WTC11 (cell line): ENCODE measurements around the gene TTC39A. TPM values are rescaled to one million over a fixed set of nuclear protein-coding genes. Genes with fewer than 3 reads are reported as not detected.
"Not testable (repeated sequence)": the region's sequence is repeated elsewhere in the genome, so short reads cannot be mapped to it uniquely, and the experiment has no call there.

ENCODE experiments used
- ATAC-seq: fragments of 200-7000 bp; cut with Tn5 transposase; 2 replicates; pipeline ENCODE4 v1.10.0; 2021; ENCODE audit warnings: mild to moderate bottlenecking, moderate library complexity
- CTCF ChIA-PET: fragments of 300-600 bp; sonication (Branson Sonifier 250); formaldehyde crosslinking; loops from one replicate; lab custom pipeline; 2021; ENCODE audit warnings: antibody characterized with exemption; lab: Charles Lee
- POLR2A ChIA-PET: fragments of 350-600 bp; sonication (Branson Sonifier 250); formaldehyde crosslinking; loops from one replicate; lab custom pipeline; 2021; ENCODE audit warnings: antibody characterized with exemption; lab: Charles Lee
- DNase-seq: peaks from one replicate; pipeline ENCODE4 v3.0.0; 2021; ENCODE audit warnings: low spot score
- H3K27ac Mint-ChIP-seq: 2 replicates; pipeline ENCODE4 v1.8.0; 2021; ENCODE audit warnings: mixed read lengths
- H3K27me3 Mint-ChIP-seq: 2 replicates; pipeline ENCODE4 v1.8.0; 2021; ENCODE audit warnings: low read depth, mild to moderate bottlenecking, moderate library complexity, mixed read lengths
- H3K36me3 Mint-ChIP-seq: 2 replicates; pipeline ENCODE4 v1.8.0; 2021; ENCODE audit warnings: mixed read lengths
- H3K4me1 Mint-ChIP-seq: 2 replicates; pipeline ENCODE4 v1.8.0; 2022; ENCODE audit warnings: mixed read lengths
- H3K4me3 Mint-ChIP-seq: 2 replicates; pipeline ENCODE4 v1.8.0; 2021; ENCODE audit warnings: mild to moderate bottlenecking, moderate library complexity, mixed read lengths
- H3K9me3 Mint-ChIP-seq: 2 replicates; pipeline ENCODE4 v1.8.0; 2021; ENCODE audit warnings: mixed read lengths
- HMGA2 ChIP-seq: fragments of 250-450 bp; sonication (Bioruptor Pico); IDR thresholded peaks from 2 replicates; pipeline ENCODE4 v1.4.0; 2021; ENCODE audit warnings: mild to moderate bottlenecking, moderate library complexity
- MYBL2 ChIP-seq: sonication (generic); formaldehyde crosslinking; IDR thresholded peaks from 2 replicates; pipeline ENCODE4 v1.8.1; 2023; ENCODE audit warnings: mild to moderate bottlenecking, moderate library complexity, missing genetic modification reagents
- NR2C2 ChIP-seq: sonication (generic); formaldehyde crosslinking; IDR thresholded peaks from 2 replicates; pipeline ENCODE4 v1.8.0; 2022; ENCODE audit warnings: mild to moderate bottlenecking, missing genetic modification reagents
- RELA ChIP-seq: sonication (generic); formaldehyde crosslinking; IDR thresholded peaks from 2 replicates; pipeline ENCODE4 v1.8.1; 2022; ENCODE audit warnings: missing genetic modification reagents, mild to moderate bottlenecking, borderline replicate concordance
- ZNF138 ChIP-seq: sonication (generic); formaldehyde crosslinking; conservative IDR thresholded peaks from 2 replicates; pipeline ENCODE4 v1.8.1; 2022; ENCODE audit warnings: mild to moderate bottlenecking, moderate library complexity, missing genetic modification reagents
- total RNA-seq: library from RNA; stranded (reverse); gene quantifications from 3 replicates; pipeline ENCODE4 v1.2.3, GENCODE V29; 2021
- TF ChIP-seq, protein P1 (sequence below): fragments of 250-450 bp; sonication (Bioruptor Pico); IDR thresholded peaks from 2 replicates; pipeline ENCODE4 v1.9.0; 2021; ENCODE audit warnings: mild to moderate bottlenecking
- TF ChIP-seq, protein P2 (sequence below): fragments of 250-450 bp; sonication (Bioruptor Pico); IDR thresholded peaks from 2 replicates; pipeline ENCODE4 v2.1.2; 2022; ENCODE audit warnings: mild to moderate bottlenecking, moderate library complexity
- TF ChIP-seq, protein P3 (sequence below): sonication (generic); formaldehyde crosslinking; conservative IDR thresholded peaks from 2 replicates; pipeline ENCODE4 v1.8.1; 2022; ENCODE audit warnings: mild to moderate bottlenecking, missing genetic modification reagents
- TF ChIP-seq, protein P4 (sequence below): sonication (generic); formaldehyde crosslinking; IDR thresholded peaks from 2 replicates; pipeline ENCODE4 v1.8.0; 2022; ENCODE audit warnings: missing genetic modification reagents
- TF ChIP-seq, protein P5 (sequence below): sonication (generic); formaldehyde crosslinking; IDR thresholded peaks from 2 replicates; pipeline ENCODE4 v1.8.1; 2023; ENCODE audit warnings: mild to moderate bottlenecking, moderate library complexity, missing genetic modification reagents
- TF ChIP-seq, protein P6 (sequence below): sonication (generic); formaldehyde crosslinking; IDR thresholded peaks from 2 replicates; pipeline ENCODE4 v1.8.1; 2022; ENCODE audit warnings: mild to moderate bottlenecking, missing genetic modification reagents, moderate library complexity, borderline replicate concordance

TTC39A gene
- total RNA-seq, 1 experiment from 2014 or later, result 3.4 TPM

DNA sequence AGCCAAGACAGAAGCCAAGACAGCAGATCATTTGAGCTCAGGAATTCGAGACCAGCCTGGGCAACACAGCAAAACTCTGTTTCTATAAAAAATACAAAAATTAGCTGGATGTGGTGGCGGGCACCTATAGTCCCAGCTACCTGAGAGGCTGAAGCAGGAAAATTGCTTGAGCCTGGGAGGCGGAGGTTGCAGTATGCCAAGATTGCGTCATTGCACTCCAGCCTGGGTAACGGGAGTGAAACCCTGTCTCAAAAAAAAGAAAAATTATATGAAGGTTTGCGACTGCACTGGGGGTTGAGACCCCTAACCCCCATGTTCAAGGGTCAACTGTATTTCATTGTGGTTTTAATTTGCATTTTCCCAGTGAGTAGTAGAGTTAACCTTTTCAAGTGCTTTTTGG, 78.0 kb downstream of the TTC39A start:
- H3K4me1 Mint-ChIP-seq, result no peaks in the 10 kb centered on the region; the same call in 1 of the 2 replicates
- CTCF ChIA-PET, result no interaction called here
- no peak overlapping the region for H3K4me3 Mint-ChIP-seq
- H3K9me3 Mint-ChIP-seq, result no peaks in the 10 kb centered on the region
- no peaks in the 10 kb centered on the region for H3K27me3 Mint-ChIP-seq
- H3K27ac Mint-ChIP-seq, result no peak overlapping the region
- TF ChIP-seq HMGA2 (no peak), RELA (no peak), MYBL2 (CRISPR knock-in tag) (no peak)
- no peaks in the 10 kb centered on the region for H3K36me3 Mint-ChIP-seq
- POLR2A ChIA-PET, result interaction anchor here (0.6 kb wide), 1 partner anchor 539 kb away, joined by 6 read pairs; no protein-coding TSS in a partner anchor
- DNase-seq (no peak), ATAC-seq (no peak)

DNA sequence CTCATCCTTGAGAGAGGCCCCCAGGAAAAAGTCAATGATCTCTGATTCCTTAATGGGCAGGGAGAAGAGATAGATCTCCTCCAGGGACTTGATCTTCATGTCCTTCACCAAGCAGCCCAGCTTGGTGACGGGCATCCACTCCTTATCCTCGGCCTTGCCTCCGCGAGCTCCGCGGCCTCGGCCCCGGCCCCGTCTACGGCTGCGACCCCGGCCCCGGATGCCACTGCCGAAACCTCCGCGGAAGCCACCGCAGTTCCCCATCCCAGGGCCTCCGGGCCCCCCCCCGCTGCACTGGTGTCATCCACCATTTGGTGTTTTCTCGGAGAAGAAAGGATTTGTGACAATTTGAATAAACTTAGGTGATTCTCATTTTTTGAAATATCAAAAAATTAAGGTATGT, 79.2 kb downstream of the TTC39A start:
- ATAC-seq, DNase-seq, POLR2A ChIA-PET, H3K27me3 Mint-ChIP-seq, H3K9me3 Mint-ChIP-seq, H3K36me3 Mint-ChIP-seq, CTCF ChIA-PET, H3K4me1 Mint-ChIP-seq, H3K4me3 Mint-ChIP-seq, H3K27ac Mint-ChIP-seq: not testable (repeated sequence)

DNA sequence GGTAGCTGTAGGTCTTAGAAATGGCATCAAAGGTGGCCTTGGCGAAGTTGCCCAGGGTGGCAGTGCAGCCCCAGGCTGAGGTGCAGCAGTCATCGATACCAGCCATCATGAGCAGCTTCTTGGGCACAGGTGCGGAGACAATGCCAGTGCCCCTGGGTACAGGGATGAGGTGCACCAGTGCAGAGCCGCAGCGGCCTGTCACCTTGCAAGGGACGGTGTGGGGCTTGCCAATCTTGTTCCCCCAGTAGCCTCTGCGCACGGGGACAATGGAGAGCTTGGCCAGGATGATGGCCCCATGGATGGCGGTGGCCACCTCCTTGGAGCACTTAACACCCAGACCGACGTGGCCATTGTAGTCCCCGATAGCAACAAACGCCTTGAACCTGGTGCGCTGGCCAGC, 79.6 kb downstream of the TTC39A start:
- H3K9me3 Mint-ChIP-seq, ATAC-seq, H3K4me1 Mint-ChIP-seq, DNase-seq, CTCF ChIA-PET, H3K4me3 Mint-ChIP-seq, H3K27ac Mint-ChIP-seq, POLR2A ChIA-PET, H3K36me3 Mint-ChIP-seq, H3K27me3 Mint-ChIP-seq: not testable (repeated sequence)

DNA sequence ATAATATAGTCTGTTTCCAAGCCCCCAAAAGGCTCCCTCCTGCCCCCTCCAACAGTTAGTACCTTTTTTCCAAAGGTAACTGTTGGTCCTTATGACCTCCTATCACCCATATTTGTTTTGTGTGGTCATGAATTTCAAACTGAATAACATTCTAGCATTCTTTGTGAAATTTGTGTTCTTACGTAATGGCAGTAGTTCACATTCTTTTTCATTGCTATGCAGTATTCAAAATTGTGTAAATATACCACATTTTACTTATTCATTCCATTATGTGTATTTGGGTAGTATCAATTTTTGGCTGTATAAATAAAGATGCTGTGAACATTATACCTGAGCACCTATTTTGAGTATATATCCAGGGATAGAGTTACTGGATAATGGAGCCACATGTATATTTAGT, 80.9 kb downstream of the TTC39A start:
- no peaks in the 10 kb centered on the region for H3K9me3 Mint-ChIP-seq
- TF ChIP-seq, protein P1, sequence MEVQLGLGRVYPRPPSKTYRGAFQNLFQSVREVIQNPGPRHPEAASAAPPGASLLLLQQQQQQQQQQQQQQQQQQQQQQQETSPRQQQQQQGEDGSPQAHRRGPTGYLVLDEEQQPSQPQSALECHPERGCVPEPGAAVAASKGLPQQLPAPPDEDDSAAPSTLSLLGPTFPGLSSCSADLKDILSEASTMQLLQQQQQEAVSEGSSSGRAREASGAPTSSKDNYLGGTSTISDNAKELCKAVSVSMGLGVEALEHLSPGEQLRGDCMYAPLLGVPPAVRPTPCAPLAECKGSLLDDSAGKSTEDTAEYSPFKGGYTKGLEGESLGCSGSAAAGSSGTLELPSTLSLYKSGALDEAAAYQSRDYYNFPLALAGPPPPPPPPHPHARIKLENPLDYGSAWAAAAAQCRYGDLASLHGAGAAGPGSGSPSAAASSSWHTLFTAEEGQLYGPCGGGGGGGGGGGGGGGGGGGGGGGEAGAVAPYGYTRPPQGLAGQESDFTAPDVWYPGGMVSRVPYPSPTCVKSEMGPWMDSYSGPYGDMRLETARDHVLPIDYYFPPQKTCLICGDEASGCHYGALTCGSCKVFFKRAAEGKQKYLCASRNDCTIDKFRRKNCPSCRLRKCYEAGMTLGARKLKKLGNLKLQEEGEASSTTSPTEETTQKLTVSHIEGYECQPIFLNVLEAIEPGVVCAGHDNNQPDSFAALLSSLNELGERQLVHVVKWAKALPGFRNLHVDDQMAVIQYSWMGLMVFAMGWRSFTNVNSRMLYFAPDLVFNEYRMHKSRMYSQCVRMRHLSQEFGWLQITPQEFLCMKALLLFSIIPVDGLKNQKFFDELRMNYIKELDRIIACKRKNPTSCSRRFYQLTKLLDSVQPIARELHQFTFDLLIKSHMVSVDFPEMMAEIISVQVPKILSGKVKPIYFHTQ, result no peak
- TF ChIP-seq, protein P2, sequence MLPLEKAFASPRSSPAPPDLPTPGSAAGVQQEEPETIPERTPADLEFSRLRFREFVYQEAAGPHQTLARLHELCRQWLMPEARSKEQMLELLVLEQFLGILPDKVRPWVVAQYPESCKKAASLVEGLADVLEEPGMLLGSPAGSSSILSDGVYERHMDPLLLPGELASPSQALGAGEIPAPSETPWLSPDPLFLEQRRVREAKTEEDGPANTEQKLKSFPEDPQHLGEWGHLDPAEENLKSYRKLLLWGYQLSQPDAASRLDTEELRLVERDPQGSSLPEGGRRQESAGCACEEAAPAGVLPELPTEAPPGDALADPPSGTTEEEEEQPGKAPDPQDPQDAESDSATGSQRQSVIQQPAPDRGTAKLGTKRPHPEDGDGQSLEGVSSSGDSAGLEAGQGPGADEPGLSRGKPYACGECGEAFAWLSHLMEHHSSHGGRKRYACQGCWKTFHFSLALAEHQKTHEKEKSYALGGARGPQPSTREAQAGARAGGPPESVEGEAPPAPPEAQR (CRISPR knock-in tag), result no peak
- TF ChIP-seq, protein P3, sequence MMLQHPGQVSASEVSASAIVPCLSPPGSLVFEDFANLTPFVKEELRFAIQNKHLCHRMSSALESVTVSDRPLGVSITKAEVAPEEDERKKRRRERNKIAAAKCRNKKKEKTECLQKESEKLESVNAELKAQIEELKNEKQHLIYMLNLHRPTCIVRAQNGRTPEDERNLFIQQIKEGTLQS (CRISPR knock-in tag), result no peak
- no peak for TF ChIP-seq NR2C2 (CRISPR knock-in tag)
- DNase-seq (no peak), ATAC-seq (no peak)
- no peaks in the 10 kb centered on the region for H3K27me3 Mint-ChIP-seq
- no peaks in the 10 kb centered on the region; the same call in 1 of the 2 replicates for H3K36me3 Mint-ChIP-seq
- no peaks in the 10 kb centered on the region; the same call in 1 of the 2 replicates for H3K4me1 Mint-ChIP-seq
- H3K27ac Mint-ChIP-seq, result no peak overlapping the region
- CTCF ChIA-PET, result no interaction called here
- H3K4me3 Mint-ChIP-seq, result no peak overlapping the region
- POLR2A ChIA-PET, result no interaction called here

DNA sequence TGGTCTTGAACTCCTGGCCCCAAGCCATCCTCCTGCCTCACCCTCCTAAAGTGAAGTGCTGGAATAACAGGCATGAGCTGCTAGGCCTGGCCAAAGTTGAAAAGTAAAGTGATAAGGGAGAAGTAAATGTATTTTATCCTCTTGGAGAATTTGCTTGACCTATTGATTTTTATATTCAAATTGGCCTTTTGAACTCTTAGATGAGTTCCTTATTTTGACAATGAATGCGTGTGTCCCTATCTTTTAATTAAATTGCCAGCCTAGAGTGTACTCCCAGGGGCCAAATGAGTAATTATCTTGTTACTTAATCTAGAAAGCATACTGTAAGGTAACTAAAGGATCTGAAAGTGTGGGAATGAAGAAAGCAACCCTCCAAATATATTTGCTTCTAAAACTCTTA, 82.9 kb downstream of the TTC39A start:
- POLR2A ChIA-PET, result interaction anchor here (1.0 kb wide), 1 partner anchor 12 kb away, joined by 3 read pairs; the partner anchor contains the start of gene RNF11
- DNase-seq (no peak), ATAC-seq (no peak)
- CTCF ChIA-PET, result interaction anchor here (2.6 kb wide), 1 partner anchor 49 kb away, joined by 7 read pairs; no protein-coding TSS in a partner anchor
- Mint-ChIP-seq H3K27ac (no peak overlapping the region), H3K36me3 (no peaks in the 10 kb centered on the region; the same call in 1 of the 2 replicates), H3K27me3 (no peaks in the 10 kb centered on the region), H3K4me1 (peaks cover 6% of the 10 kb centered on the region), H3K9me3 (no peaks in the 10 kb centered on the region), H3K4me3 (no peak overlapping the region)
- TF ChIP-seq ZNF138, result no peak
- TF ChIP-seq, protein P4, sequence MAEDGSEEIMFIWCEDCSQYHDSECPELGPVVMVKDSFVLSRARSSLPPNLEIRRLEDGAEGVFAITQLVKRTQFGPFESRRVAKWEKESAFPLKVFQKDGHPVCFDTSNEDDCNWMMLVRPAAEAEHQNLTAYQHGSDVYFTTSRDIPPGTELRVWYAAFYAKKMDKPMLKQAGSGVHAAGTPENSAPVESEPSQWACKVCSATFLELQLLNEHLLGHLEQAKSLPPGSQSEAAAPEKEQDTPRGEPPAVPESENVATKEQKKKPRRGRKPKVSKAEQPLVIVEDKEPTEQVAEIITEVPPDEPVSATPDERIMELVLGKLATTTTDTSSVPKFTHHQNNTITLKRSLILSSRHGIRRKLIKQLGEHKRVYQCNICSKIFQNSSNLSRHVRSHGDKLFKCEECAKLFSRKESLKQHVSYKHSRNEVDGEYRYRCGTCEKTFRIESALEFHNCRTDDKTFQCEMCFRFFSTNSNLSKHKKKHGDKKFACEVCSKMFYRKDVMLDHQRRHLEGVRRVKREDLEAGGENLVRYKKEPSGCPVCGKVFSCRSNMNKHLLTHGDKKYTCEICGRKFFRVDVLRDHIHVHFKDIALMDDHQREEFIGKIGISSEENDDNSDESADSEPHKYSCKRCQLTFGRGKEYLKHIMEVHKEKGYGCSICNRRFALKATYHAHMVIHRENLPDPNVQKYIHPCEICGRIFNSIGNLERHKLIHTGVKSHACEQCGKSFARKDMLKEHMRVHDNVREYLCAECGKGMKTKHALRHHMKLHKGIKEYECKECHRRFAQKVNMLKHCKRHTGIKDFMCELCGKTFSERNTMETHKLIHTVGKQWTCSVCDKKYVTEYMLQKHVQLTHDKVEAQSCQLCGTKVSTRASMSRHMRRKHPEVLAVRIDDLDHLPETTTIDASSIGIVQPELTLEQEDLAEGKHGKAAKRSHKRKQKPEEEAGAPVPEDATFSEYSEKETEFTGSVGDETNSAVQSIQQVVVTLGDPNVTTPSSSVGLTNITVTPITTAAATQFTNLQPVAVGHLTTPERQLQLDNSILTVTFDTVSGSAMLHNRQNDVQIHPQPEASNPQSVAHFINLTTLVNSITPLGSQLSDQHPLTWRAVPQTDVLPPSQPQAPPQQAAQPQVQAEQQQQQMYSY (CRISPR knock-in tag), result no peak
- TF ChIP-seq HMGA2, result no peak
- TF ChIP-seq, protein P5, sequence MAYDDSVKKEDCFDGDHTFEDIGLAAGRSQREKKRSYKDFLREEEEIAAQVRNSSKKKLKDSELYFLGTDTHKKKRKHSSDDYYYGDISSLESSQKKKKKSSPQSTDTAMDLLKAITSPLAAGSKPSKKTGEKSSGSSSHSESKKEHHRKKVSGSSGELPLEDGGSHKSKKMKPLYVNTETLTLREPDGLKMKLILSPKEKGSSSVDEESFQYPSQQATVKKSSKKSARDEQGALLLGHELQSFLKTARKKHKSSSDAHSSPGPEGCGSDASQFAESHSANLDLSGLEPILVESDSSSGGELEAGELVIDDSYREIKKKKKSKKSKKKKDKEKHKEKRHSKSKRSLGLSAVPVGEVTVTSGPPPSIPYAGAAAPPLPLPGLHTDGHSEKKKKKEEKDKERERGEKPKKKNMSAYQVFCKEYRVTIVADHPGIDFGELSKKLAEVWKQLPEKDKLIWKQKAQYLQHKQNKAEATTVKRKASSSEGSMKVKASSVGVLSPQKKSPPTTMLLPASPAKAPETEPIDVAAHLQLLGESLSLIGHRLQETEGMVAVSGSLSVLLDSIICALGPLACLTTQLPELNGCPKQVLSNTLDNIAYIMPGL (CRISPR knock-in tag), result no peak
- TF ChIP-seq, protein P6, sequence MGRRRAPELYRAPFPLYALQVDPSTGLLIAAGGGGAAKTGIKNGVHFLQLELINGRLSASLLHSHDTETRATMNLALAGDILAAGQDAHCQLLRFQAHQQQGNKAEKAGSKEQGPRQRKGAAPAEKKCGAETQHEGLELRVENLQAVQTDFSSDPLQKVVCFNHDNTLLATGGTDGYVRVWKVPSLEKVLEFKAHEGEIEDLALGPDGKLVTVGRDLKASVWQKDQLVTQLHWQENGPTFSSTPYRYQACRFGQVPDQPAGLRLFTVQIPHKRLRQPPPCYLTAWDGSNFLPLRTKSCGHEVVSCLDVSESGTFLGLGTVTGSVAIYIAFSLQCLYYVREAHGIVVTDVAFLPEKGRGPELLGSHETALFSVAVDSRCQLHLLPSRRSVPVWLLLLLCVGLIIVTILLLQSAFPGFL, result no peak
